Measurements from ENCODE around the gene TOLLIP.
"Not testable (repeated sequence)": the region's sequence is repeated elsewhere in the genome, so short reads cannot be mapped to it uniquely, and the experiment has no call there.

Gene TOLLIP

DNA sequence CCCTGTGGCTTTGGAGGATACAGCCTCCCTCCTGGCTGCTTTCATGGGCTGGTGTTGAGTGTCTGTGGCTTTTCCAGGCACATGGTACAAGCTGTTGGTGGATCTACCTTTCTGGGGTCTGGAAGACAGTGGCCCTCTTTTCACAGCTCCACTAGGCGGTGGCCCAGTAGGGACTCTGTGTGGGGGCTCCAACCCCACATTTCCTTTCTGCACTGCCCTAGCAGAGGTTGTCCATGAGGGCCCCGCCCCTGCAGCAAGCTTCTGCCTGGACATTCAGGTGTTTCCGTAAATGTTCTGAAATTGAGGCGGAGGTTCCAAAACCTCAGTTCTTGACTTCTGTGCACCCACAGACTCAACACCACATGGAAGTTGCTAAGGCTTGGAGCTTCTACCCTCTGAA is 44.0 kb downstream of the TOLLIP start:
- H3K27me3 Mint-ChIP-seq (ENCODE audit: low read depth); H3K4me1 Mint-ChIP-seq (ENCODE audit: low read depth); H3K36me3 Mint-ChIP-seq (ENCODE audit: low read depth); H3K4me3 Mint-ChIP-seq; H3K27ac Mint-ChIP-seq: not testable (repeated sequence)
- H3K9me3 Mint-ChIP-seq: peaks cover 21% of the 10 kb centered on the region

- peaks cover 21% of the 10 kb centered on the region for H3K9me3 Mint-ChIP-seq
- H3K27ac Mint-ChIP-seq; H3K4me1 Mint-ChIP-seq (ENCODE audit: low read depth); H3K4me3 Mint-ChIP-seq; H3K27me3 Mint-ChIP-seq (ENCODE audit: low read depth); H3K36me3 Mint-ChIP-seq (ENCODE audit: low read depth): not testable (repeated sequence)
These were observed 45.0 kb downstream of the TOLLIP start for GRCh38 chr11:1264444-1264843.

GRCh38 chr11:1263010-1263409 is 46.4 kb downstream of the TOLLIP start:
- peaks cover 4% of the 10 kb centered on the region for H3K4me1 Mint-ChIP-seq (ENCODE audit: low read depth)
- peak overlapping the region; percentile 26 for H3K4me3 Mint-ChIP-seq
- peaks cover 21% of the 10 kb centered on the region for H3K9me3 Mint-ChIP-seq
- H3K27ac Mint-ChIP-seq: no peak overlapping the region
- H3K36me3 Mint-ChIP-seq (ENCODE audit: low read depth): peaks cover 4% of the 10 kb centered on the region
- no peaks in the 10 kb centered on the region for H3K27me3 Mint-ChIP-seq (ENCODE audit: low read depth)

DNA sequence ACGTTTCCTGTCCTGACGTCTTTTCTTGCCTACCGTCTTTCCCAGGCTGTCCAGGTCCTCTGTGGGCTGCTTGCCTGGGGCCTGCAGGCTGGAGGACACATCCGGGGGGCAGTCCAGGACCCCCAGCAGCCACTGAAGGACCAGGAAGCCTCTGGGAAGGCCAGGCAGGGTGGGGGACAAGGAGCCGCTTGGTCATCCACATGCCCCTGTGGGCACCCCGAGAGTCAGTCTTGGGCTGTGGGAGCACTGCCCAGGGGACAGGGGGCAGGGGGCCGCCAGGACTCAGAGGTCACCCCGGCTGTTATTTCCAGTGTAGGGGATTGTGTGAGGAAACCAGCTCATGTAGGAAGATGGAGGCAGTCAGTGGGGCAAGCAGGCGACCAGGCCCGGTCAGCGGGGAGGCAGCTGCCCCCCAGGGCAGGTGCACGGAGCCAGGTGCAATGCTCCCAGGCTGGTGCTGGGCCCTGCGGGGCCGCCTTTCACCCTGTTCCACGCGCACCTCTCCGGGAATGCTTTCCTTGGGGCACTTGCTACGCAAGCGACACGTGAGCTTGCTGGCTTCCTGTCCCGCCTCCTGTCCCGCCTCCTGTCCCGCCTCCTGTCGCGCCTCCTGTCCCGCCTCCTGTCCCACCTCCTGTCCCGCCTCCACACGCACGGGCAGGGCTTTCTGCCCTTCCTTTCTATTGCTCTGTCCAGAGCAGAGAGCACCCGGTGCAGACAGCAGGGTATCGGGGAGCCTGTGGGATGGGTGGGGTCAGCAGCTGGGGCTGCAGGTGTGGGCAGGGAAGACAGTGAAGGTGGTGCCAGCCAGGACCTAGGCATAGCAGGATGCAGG is 47.0 kb downstream of the TOLLIP start:
- no peaks in the 10 kb centered on the region for H3K27me3 Mint-ChIP-seq (ENCODE audit: low read depth)
- H3K4me3 Mint-ChIP-seq: peak overlapping the region; percentile 34
- peaks cover 4% of the 10 kb centered on the region for H3K36me3 Mint-ChIP-seq (ENCODE audit: low read depth)

GRCh38 chr11:1261241-1262071 is 48.0 kb downstream of the TOLLIP start:
- Mint-ChIP-seq H3K4me3 (no peak overlapping the region), H3K36me3 (ENCODE audit: low read depth) (peaks cover 4% of the 10 kb centered on the region), H3K4me1 (ENCODE audit: low read depth) (peaks cover 4% of the 10 kb centered on the region), H3K9me3 (peaks cover 14% of the 10 kb centered on the region), H3K27me3 (ENCODE audit: low read depth) (no peaks in the 10 kb centered on the region), H3K27ac (no peak overlapping the region)

More for the DNA sequence above, 47.0 kb downstream of the TOLLIP start:
- Mint-ChIP-seq H3K27ac (peak overlapping the region; percentile 71), H3K9me3 (peaks cover 21% of the 10 kb centered on the region), H3K4me1 (ENCODE audit: low read depth) (peaks cover 4% of the 10 kb centered on the region)

DNA sequence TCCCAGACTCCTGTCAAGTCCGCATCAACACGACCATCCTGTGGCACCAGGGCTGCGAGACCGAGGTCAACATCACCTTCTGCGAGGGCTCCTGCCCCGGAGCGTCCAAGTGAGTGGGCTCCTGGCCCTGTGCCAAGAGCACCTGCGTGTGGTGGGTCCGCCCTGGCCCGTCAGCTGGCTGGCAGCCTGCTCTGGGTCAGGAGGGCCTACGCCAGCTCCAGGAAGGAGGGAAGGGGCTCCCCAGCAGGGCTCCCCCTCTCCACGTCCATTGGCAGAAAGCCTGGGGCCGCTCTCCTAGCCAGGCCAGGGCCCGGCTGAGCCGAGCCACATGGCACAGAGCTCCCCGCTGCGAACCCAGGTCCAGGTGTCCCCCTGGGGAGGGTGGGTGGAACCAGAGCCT is 48.8 kb downstream of the TOLLIP start:
- no peaks in the 10 kb centered on the region for H3K27me3 Mint-ChIP-seq (ENCODE audit: low read depth)
- H3K4me3 Mint-ChIP-seq: no peak overlapping the region
- H3K9me3 Mint-ChIP-seq: peaks cover 9% of the 10 kb centered on the region
- H3K27ac Mint-ChIP-seq: no peak overlapping the region
- peaks cover 4% of the 10 kb centered on the region for H3K4me1 Mint-ChIP-seq (ENCODE audit: low read depth)
- H3K36me3 Mint-ChIP-seq (ENCODE audit: low read depth): peaks cover 4% of the 10 kb centered on the region

DNA sequence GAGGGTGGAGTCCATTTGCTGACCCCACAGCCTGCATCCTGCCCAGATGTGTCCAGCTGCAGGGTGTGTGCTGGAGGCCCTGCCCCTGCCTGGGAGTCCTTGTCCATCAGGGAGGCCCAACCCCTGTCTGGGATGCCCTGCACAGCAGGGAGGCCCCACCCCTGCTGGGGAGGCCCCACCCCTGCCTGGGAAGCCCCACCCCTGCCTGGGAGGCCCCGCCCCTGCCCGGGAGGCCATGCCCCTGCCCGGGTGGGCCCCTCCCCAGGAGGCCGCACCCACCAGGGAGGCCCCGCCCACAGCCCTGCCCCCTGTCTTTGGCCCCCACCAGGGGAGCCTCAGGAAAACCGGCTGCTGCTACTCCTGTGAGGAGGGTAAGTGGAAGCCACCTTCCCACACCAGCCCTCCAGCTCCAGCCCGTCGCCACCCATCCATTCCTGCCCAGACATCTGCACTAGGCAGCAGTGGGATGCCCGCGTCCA is 49.4 kb downstream of the TOLLIP start:
- H3K36me3 Mint-ChIP-seq (ENCODE audit: low read depth): peaks cover 4% of the 10 kb centered on the region
- H3K27me3 Mint-ChIP-seq (ENCODE audit: low read depth): no peaks in the 10 kb centered on the region
- H3K27ac Mint-ChIP-seq: no peak overlapping the region
- peaks cover 7% of the 10 kb centered on the region for H3K9me3 Mint-ChIP-seq
- H3K4me1 Mint-ChIP-seq (ENCODE audit: low read depth): peaks cover 4% of the 10 kb centered on the region
- no peak overlapping the region for H3K4me3 Mint-ChIP-seq

DNA sequence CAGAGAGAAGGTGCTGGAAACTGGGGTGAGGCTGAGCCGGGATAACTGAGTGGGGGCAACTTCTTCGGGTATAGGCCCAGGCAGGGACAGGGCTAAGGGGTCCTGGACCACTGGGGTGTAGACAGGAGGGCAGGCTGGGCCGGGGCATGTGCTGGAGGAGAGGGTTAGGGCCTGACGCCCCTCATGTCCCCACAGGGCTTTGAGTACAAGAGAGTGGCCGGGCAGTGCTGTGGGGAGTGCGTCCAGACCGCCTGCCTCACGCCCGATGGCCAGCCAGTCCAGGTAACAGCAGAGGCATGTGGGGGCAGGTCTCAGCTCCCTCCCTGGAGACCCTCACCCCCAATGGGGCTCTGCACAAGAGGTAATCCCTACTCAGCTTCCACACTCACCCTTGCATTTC is 49.9 kb downstream of the TOLLIP start:
- peaks cover 3% of the 10 kb centered on the region for H3K4me1 Mint-ChIP-seq (ENCODE audit: low read depth)
- H3K27me3 Mint-ChIP-seq (ENCODE audit: low read depth): no peaks in the 10 kb centered on the region
- H3K4me3 Mint-ChIP-seq: no peak overlapping the region
- peaks cover 2% of the 10 kb centered on the region for H3K36me3 Mint-ChIP-seq (ENCODE audit: low read depth)
- H3K9me3 Mint-ChIP-seq: peaks cover 2% of the 10 kb centered on the region
- no peak overlapping the region for H3K27ac Mint-ChIP-seq

DNA sequence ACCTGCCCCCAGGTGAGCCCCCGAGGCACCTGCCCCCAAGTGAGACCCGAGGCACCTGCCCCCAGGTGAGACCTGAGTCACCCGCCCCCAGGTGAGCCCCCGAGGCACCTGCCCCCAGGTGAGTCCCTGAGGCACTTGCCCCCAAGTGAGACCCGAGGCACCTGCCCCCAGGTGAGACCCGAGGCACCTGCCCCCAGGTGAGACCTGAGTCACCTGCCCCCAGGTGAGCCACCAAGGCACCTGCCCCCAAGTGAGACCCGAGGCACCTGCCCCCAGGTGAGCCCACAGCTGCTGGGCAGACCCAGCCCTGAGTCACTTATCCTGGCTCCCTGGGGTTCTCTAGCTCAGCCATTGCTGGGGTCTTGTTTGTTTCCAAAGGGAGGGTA is 50.4 kb downstream of the TOLLIP start:
- no peak overlapping the region for H3K4me3 Mint-ChIP-seq
- H3K4me1 Mint-ChIP-seq (ENCODE audit: low read depth): peaks cover 1% of the 10 kb centered on the region
- H3K27me3 Mint-ChIP-seq (ENCODE audit: low read depth): no peaks in the 10 kb centered on the region
- no peaks in the 10 kb centered on the region for H3K9me3 Mint-ChIP-seq
- no peaks in the 10 kb centered on the region for H3K36me3 Mint-ChIP-seq (ENCODE audit: low read depth)
- H3K27ac Mint-ChIP-seq: no peak overlapping the region

- Mint-ChIP-seq H3K27me3 (ENCODE audit: low read depth) (no peaks in the 10 kb centered on the region), H3K36me3 (ENCODE audit: low read depth) (no peaks in the 10 kb centered on the region), H3K4me1 (ENCODE audit: low read depth) (peaks cover 1% of the 10 kb centered on the region), H3K9me3 (no peaks in the 10 kb centered on the region), H3K4me3 (no peak overlapping the region), H3K27ac (no peak overlapping the region)
These were observed 50.9 kb downstream of the TOLLIP start for GRCh38 chr11:1258401-1259075.

GRCh38 chr11:1257916-1258315 is 51.5 kb downstream of the TOLLIP start:
- Mint-ChIP-seq H3K27ac (no peak overlapping the region), H3K9me3 (no peaks in the 10 kb centered on the region), H3K4me1 (ENCODE audit: low read depth) (peaks cover 1% of the 10 kb centered on the region), H3K4me3 (no peak overlapping the region), H3K36me3 (ENCODE audit: low read depth) (no peaks in the 10 kb centered on the region), H3K27me3 (ENCODE audit: low read depth) (no peaks in the 10 kb centered on the region)

- H3K27ac Mint-ChIP-seq: no peak overlapping the region
- H3K4me3 Mint-ChIP-seq: no peak overlapping the region
- no peaks in the 10 kb centered on the region for H3K4me1 Mint-ChIP-seq (ENCODE audit: low read depth)
- no peaks in the 10 kb centered on the region for H3K9me3 Mint-ChIP-seq
- H3K27me3 Mint-ChIP-seq (ENCODE audit: low read depth): no peaks in the 10 kb centered on the region
- H3K36me3 Mint-ChIP-seq (ENCODE audit: low read depth): no peaks in the 10 kb centered on the region
These were observed 52.1 kb downstream of the TOLLIP start for GRCh38 chr11:1257366-1257765.

DNA sequence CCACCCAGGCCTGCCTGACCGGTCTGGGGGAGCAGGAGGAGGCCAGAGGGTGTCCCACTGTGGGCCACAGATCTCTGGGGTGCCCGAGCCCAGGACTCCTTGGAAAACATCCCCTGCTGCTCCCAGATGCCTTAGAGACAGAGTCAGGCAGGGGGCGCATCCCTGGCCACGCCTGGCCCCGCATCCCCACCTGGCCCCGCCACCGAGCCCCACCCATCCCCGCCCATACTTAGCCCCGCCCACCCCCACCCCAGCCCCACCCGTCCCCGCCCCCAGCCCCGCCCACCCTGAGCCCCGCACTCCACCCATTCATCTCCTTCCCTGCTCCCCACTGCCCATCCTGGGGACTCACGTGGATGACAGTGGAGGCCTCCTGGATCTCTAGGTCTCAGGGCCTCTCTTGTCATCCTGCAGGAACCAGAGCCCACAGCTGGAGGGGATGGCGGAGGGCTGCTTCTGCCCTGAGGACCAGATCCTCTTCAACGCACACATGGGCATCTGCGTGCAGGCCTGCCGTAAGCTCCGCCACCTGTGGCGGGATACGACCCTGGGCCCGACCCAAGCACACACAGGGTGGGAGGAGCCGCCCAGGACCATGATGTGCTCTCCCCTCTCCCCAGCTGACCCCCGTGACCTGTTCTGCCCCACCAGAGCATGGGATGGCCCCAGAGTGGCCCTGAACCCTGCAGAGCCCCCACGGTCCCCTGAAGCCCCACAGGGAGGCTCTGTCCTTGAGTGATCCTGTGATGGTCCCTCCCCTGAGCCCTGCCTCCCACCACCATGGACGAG is 53.0 kb downstream of the TOLLIP start:
- H3K4me3 Mint-ChIP-seq: no peak overlapping the region
- no peaks in the 10 kb centered on the region for H3K36me3 Mint-ChIP-seq (ENCODE audit: low read depth)
- H3K9me3 Mint-ChIP-seq: peaks cover 8% of the 10 kb centered on the region
- H3K27me3 Mint-ChIP-seq (ENCODE audit: low read depth): no peaks in the 10 kb centered on the region
- no peaks in the 10 kb centered on the region for H3K4me1 Mint-ChIP-seq (ENCODE audit: low read depth)
- H3K27ac Mint-ChIP-seq: no peak overlapping the region

- H3K27me3 Mint-ChIP-seq (ENCODE audit: low read depth): no peaks in the 10 kb centered on the region
These were observed 54.3 kb downstream of the TOLLIP start for GRCh38 chr11:1255151-1255550.

More at GRCh38 chr11:1255151-1255550, 54.3 kb downstream of the TOLLIP start:
- H3K4me3 Mint-ChIP-seq: no peak overlapping the region
- peaks cover 16% of the 10 kb centered on the region for H3K9me3 Mint-ChIP-seq
- no peaks in the 10 kb centered on the region for H3K4me1 Mint-ChIP-seq (ENCODE audit: low read depth)
- H3K27ac Mint-ChIP-seq: no peak overlapping the region
- peaks cover 4% of the 10 kb centered on the region for H3K36me3 Mint-ChIP-seq (ENCODE audit: low read depth)

Measured in T-helper 1 cell treated with Interleukin-12 subunit alpha and Interleukin-12 subunit beta and Interleukin-4 antibody, amounts not matched to agents 30 μg/mL and 1 μg/mL, for 36 hours (primary cell).